Measurements from ENCODE around the gene SYT6.

SYT6 gene

GRCh38 chr1:114124644-114125043, 29.0 kb downstream of the SYT6 start:
- H3K27ac ChIP-seq (ENCODE audit: low read length), result no peak overlapping the region
- DNase-seq, result no peak
- no peaks in the 10 kb centered on the region for H3K9me2 ChIP-seq (replicated peaks; ENCODE audit: insufficient read depth, low read length)
- H3K9me3 ChIP-seq (replicated peaks; ENCODE audit: insufficient read depth, low read length), result no peaks in the 10 kb centered on the region
- H3K4me3 ChIP-seq (ENCODE audit: low read length), result no peak overlapping the region
- H3K4me1 ChIP-seq (ENCODE audit: low read length), result no peaks in the 10 kb centered on the region
- no peaks in the 10 kb centered on the region for H3F3A ChIP-seq (ENCODE audit: insufficient read depth, low read length)
- no peaks in the 10 kb centered on the region for H3K79me2 ChIP-seq (ENCODE audit: low read length)
- TF ChIP-seq CTCF (IDR thresholded peaks at IDR 0.05; ENCODE audit: low read length) (no peak), EZH2 (optimal IDR thresholded peaks at IDR 0.05; ENCODE audit: low read depth, low read length) (no peak), EZH2phosphoT487 (IDR thresholded peaks at IDR 0.05; ENCODE audit: low read length) (no peak)
- no peak overlapping the region for H3K4me2 ChIP-seq (ENCODE audit: low read depth, low read length)
- H4K20me1 ChIP-seq (ENCODE audit: insufficient read depth, low read length), result no peaks in the 10 kb centered on the region
- H3K36me3 ChIP-seq (replicated peaks; ENCODE audit: insufficient read depth, low read length), result no peaks in the 10 kb centered on the region
- H3K27me3 ChIP-seq (replicated peaks; ENCODE audit: insufficient read depth, low read length), result no peaks in the 10 kb centered on the region
- no peak overlapping the region for H3K9ac ChIP-seq (ENCODE audit: low read length)
- no peak overlapping the region for H2AFZ ChIP-seq (ENCODE audit: low read length)

GRCh38 chr1:114122941-114123618, 30.6 kb downstream of the SYT6 start:
- no peak for TF ChIP-seq EZH2phosphoT487 (IDR thresholded peaks at IDR 0.05; ENCODE audit: low read length)
- Histone ChIP-seq H3K36me3 (replicated peaks; ENCODE audit: insufficient read depth, low read length) (no peaks in the 10 kb centered on the region), H3K4me1 (ENCODE audit: low read length) (no peaks in the 10 kb centered on the region), H3K79me2 (ENCODE audit: low read length) (no peaks in the 10 kb centered on the region), H3K9me3 (replicated peaks; ENCODE audit: insufficient read depth, low read length) (no peaks in the 10 kb centered on the region), H3K9ac (ENCODE audit: low read length) (no peak overlapping the region), H3K9me2 (replicated peaks; ENCODE audit: insufficient read depth, low read length) (no peaks in the 10 kb centered on the region), H2AFZ (ENCODE audit: low read length) (no peak overlapping the region), H3K4me2 (ENCODE audit: low read depth, low read length) (no peak overlapping the region), H3K4me3 (ENCODE audit: low read length) (no peak overlapping the region), H3K27me3 (replicated peaks; ENCODE audit: insufficient read depth, low read length) (no peaks in the 10 kb centered on the region), H3F3A (ENCODE audit: insufficient read depth, low read length) (no peaks in the 10 kb centered on the region), H4K20me1 (ENCODE audit: insufficient read depth, low read length) (no peaks in the 10 kb centered on the region), H3K27ac (ENCODE audit: low read length) (no peak overlapping the region)
- DNase-seq, result no peak

- no peak overlapping the region for H3K27ac ChIP-seq (ENCODE audit: low read length)
- DNase-seq, result no peak
- H4K20me1 ChIP-seq (ENCODE audit: insufficient read depth, low read length), result no peaks in the 10 kb centered on the region
- no peaks in the 10 kb centered on the region for H3K36me3 ChIP-seq (replicated peaks; ENCODE audit: insufficient read depth, low read length)
- no peak overlapping the region for H3K9ac ChIP-seq (ENCODE audit: low read length)
- H3K4me3 ChIP-seq (ENCODE audit: low read length), result no peak overlapping the region
- no peak overlapping the region for H3K4me2 ChIP-seq (ENCODE audit: low read depth, low read length)
- no peaks in the 10 kb centered on the region for H3K79me2 ChIP-seq (ENCODE audit: low read length)
- no peak overlapping the region for H2AFZ ChIP-seq (ENCODE audit: low read length)
- no peaks in the 10 kb centered on the region for H3K9me3 ChIP-seq (replicated peaks; ENCODE audit: insufficient read depth, low read length)
- no peaks in the 10 kb centered on the region for H3K9me2 ChIP-seq (replicated peaks; ENCODE audit: insufficient read depth, low read length)
- TF ChIP-seq EZH2 (optimal IDR thresholded peaks at IDR 0.05; ENCODE audit: low read depth, low read length) (no peak), CTCF (IDR thresholded peaks at IDR 0.05; ENCODE audit: low read length) (no peak), EZH2phosphoT487 (IDR thresholded peaks at IDR 0.05; ENCODE audit: low read length) (no peak)
- H3K27me3 ChIP-seq (replicated peaks; ENCODE audit: insufficient read depth, low read length), result no peaks in the 10 kb centered on the region
- no peaks in the 10 kb centered on the region for H3K4me1 ChIP-seq (ENCODE audit: low read length)
- no peaks in the 10 kb centered on the region for H3F3A ChIP-seq (ENCODE audit: insufficient read depth, low read length)
Observed at GRCh38 chr1:114118351-114118990, 35.2 kb downstream of the SYT6 start.

GRCh38 chr1:114117654-114118053, 36.0 kb downstream of the SYT6 start:
- Histone ChIP-seq H3K36me3 (replicated peaks; ENCODE audit: insufficient read depth, low read length) (no peaks in the 10 kb centered on the region), H3K4me2 (ENCODE audit: low read depth, low read length) (no peak overlapping the region), H3K79me2 (ENCODE audit: low read length) (no peaks in the 10 kb centered on the region), H3K4me1 (ENCODE audit: low read length) (no peaks in the 10 kb centered on the region), H3K9me2 (replicated peaks; ENCODE audit: insufficient read depth, low read length) (no peaks in the 10 kb centered on the region), H3K9me3 (replicated peaks; ENCODE audit: insufficient read depth, low read length) (no peaks in the 10 kb centered on the region), H3K9ac (ENCODE audit: low read length) (no peak overlapping the region), H2AFZ (ENCODE audit: low read length) (no peak overlapping the region), H3K4me3 (ENCODE audit: low read length) (no peak overlapping the region), H3F3A (ENCODE audit: insufficient read depth, low read length) (no peaks in the 10 kb centered on the region), H3K27me3 (replicated peaks; ENCODE audit: insufficient read depth, low read length) (no peaks in the 10 kb centered on the region), H4K20me1 (ENCODE audit: insufficient read depth, low read length) (no peaks in the 10 kb centered on the region), H3K27ac (ENCODE audit: low read length) (no peak overlapping the region)
- DNase-seq, result no peak
- TF ChIP-seq EZH2 (optimal IDR thresholded peaks at IDR 0.05; ENCODE audit: low read depth, low read length), result no peak
- no peak for TF ChIP-seq CTCF (IDR thresholded peaks at IDR 0.05; ENCODE audit: low read length)
- no peak for TF ChIP-seq EZH2phosphoT487 (IDR thresholded peaks at IDR 0.05; ENCODE audit: low read length)

Data from MM.1S (cell line).